ENCODE measurements around the gene C15orf39.

GRCh38 chr15:75156326-75157215 lies 45.1 kb upstream of the C15orf39 start:
- TF ChIP-seq CTCF (IDR thresholded peaks at IDR 0.05) (no peak), POLR2AphosphoS5 (IDR thresholded peaks at IDR 0.05) (no peak), EP300 (IDR thresholded peaks at IDR 0.05) (no peak)
